ENCODE measurements around the gene ARMH1.
"Not testable (repeated sequence)": the region's sequence is repeated elsewhere in the genome, so short reads cannot be mapped to it uniquely, and the experiment has no call there.

Gene ARMH1

GRCh38 chr1:44645476-44646244 lies 28.9 kb upstream of the ARMH1 start:
- no peak for DNase-seq

- no peak for DNase-seq
These were observed 28.0 kb upstream of the ARMH1 start for GRCh38 chr1:44646261-44647110.

- no peak for DNase-seq
These were observed 26.6 kb upstream of the ARMH1 start for GRCh38 chr1:44647896-44648295.

GRCh38 chr1:44648529-44649250 lies 25.8 kb upstream of the ARMH1 start:
- DNase-seq, result no peak

- no peak for DNase-seq
These were observed 24.7 kb upstream of the ARMH1 start for GRCh38 chr1:44649788-44650158.

GRCh38 chr1:44650159-44650831 lies 24.2 kb upstream of the ARMH1 start:
- DNase-seq, result no peak

- DNase-seq, result no peak
These were observed 23.4 kb upstream of the ARMH1 start for GRCh38 chr1:44651069-44651468.

- peak; percentile 84 for DNase-seq
These were observed 21.9 kb upstream of the ARMH1 start for GRCh38 chr1:44652445-44653106.

GRCh38 chr1:44653107-44653964 lies 21.2 kb upstream of the ARMH1 start:
- no peak for DNase-seq

GRCh38 chr1:44654621-44655187 lies 19.8 kb upstream of the ARMH1 start:
- no peak for DNase-seq

- DNase-seq, result peak; percentile 22
These were observed 18.9 kb upstream of the ARMH1 start for GRCh38 chr1:44655609-44656008.

GRCh38 chr1:44659566-44659965 lies 14.9 kb upstream of the ARMH1 start:
- no peak for DNase-seq

GRCh38 chr1:44660176-44660575 lies 14.3 kb upstream of the ARMH1 start:
- no peak for DNase-seq

GRCh38 chr1:44661781-44662682 lies 12.5 kb upstream of the ARMH1 start:
- DNase-seq, result no peak

- no peak for DNase-seq
These were observed 11.9 kb upstream of the ARMH1 start for GRCh38 chr1:44662683-44663030.

GRCh38 chr1:44663417-44663816 lies 11.1 kb upstream of the ARMH1 start:
- DNase-seq, result no peak

- peak; percentile 12 for DNase-seq
These were observed 9.7 kb upstream of the ARMH1 start for GRCh38 chr1:44664730-44665370.

- DNase-seq, result not testable (repeated sequence)
These were observed 7.8 kb upstream of the ARMH1 start for GRCh38 chr1:44666719-44667118.

All from activated CD4-positive, alpha-beta T cell treated with anti-CD3 and anti-CD28 coated beads, Interleukin-2, Interleukin-6, amounts not matched to agents 100 ng/mL and 50 ng/mL, durations not matched to agents 16 hours and 8 hours (primary cell).